HepG2 (cell line): ENCODE data around the gene LARP1. TPM values are rescaled to one million over a fixed set of nuclear protein-coding genes. Genes with fewer than 3 reads are reported as not detected.

Experiments used
- ARID4A ChIP-seq: sonication (generic); formaldehyde crosslinking; IDR thresholded peaks from 2 replicates; pipeline ENCODE4 v1.5.0; 2020; ENCODE audit warnings: mild to moderate bottlenecking, missing genetic modification reagents, borderline replicate concordance
- ATF2 ChIP-seq: sonication (generic); formaldehyde crosslinking; IDR thresholded peaks from 2 replicates; pipeline ENCODE4 v1.4.0; 2020; ENCODE audit warnings: missing genetic modification reagents
- CBX2 ChIP-seq, 2 experiments: fragments of 200-600 bp in 1 of 2; sonication (generic); formaldehyde crosslinking in 1 of 2; IDR thresholded peaks; 2 replicates each; pipeline versions ENCODE4 v1.7.0 to v1.8.1; 2018 to 2022; ENCODE audit warnings: low read depth in 2 of 2, low read length in 1 of 2, mild to moderate bottlenecking in 1 of 2, missing genetic modification reagents in 1 of 2
- CENPT ChIP-seq: sonication (generic); formaldehyde crosslinking; IDR thresholded peaks from 2 replicates; pipeline ENCODE4 v1.8.0; 2022; ENCODE audit warnings: low read depth, mild to moderate bottlenecking, moderate library complexity, missing genetic modification reagents
- HDAC6 ChIP-seq: fragments of 200-600 bp; sonication (generic); IDR thresholded peaks from 2 replicates; pipeline ENCODE4 v1.7.0; 2017; ENCODE audit warnings: mild to moderate bottlenecking, antibody characterized with exemption, low read length, low read depth
- KDM3A ChIP-seq: IDR thresholded peaks from 2 replicates; pipeline ENCODE4 v1.6.1; 2018; ENCODE audit warnings: low read depth, missing compliant biosample characterization
- MAF1 ChIP-seq: sonication (generic); formaldehyde crosslinking; IDR thresholded peaks from 2 replicates; pipeline ENCODE4 v1.5.0; 2020; ENCODE audit warnings: missing genetic modification reagents, borderline replicate concordance
- MBNL3 ChIP-seq: fragments of 250-450 bp; sonication (Bioruptor Pico); conservative IDR thresholded peaks from 2 replicates; pipeline ENCODE4 v1.8.0; 2022; ENCODE audit warnings: mild to moderate bottlenecking, inconsistent platforms
- MXD3 ChIP-seq: IDR thresholded peaks from 2 replicates; pipeline ENCODE4 v1.6.1; 2016; ENCODE audit warnings: mild to moderate bottlenecking, missing biosample characterization, missing genetic modification reagents
- MYNN ChIP-seq: sonication (generic); formaldehyde crosslinking; IDR thresholded peaks from 2 replicates; pipeline ENCODE4 v1.4.0; 2020; ENCODE audit warnings: mild to moderate bottlenecking, low read depth, missing genetic modification reagents
- RNF219 ChIP-seq: sonication (generic); formaldehyde crosslinking; IDR thresholded peaks from 2 replicates; pipeline ENCODE4 v1.5.0; 2020; ENCODE audit warnings: mild to moderate bottlenecking, missing genetic modification reagents
- SP1 ChIP-seq, 2 experiments: fragments of 450-650 bp in 1 of 2; sonication (generic) in 1 of 2; formaldehyde crosslinking in 1 of 2; IDR thresholded peaks; 2 replicates each; pipeline versions ENCODE4 v1.4.0 to v1.6.1; 2016 to 2020; ENCODE audit warnings: missing genetic modification reagents in 1 of 2
- SP140L ChIP-seq: sonication (generic); formaldehyde crosslinking; IDR thresholded peaks from 2 replicates; pipeline ENCODE4 v1.4.0; 2020; ENCODE audit warnings: missing genetic modification reagents, borderline replicate concordance
- TRIM24 ChIP-seq: sonication (generic); formaldehyde crosslinking; IDR thresholded peaks from 2 replicates; pipeline ENCODE4 v1.8.0; 2022; ENCODE audit warnings: mild to moderate bottlenecking, missing genetic modification reagents
- ZBTB7A ChIP-seq: sonication (generic); formaldehyde crosslinking; IDR thresholded peaks from 2 replicates; pipeline ENCODE4 v1.8.0; 2022; ENCODE audit warnings: mild to moderate bottlenecking, missing genetic modification reagents
- ZNF275 ChIP-seq: sonication (generic); formaldehyde crosslinking; IDR thresholded peaks from 2 replicates; pipeline ENCODE4 v1.8.0; 2022; ENCODE audit warnings: missing genetic modification reagents, mild to moderate bottlenecking, inconsistent platforms, borderline replicate concordance
- ZNF850 ChIP-seq: sonication (generic); formaldehyde crosslinking; conservative IDR thresholded peaks from 2 replicates; pipeline ENCODE4 v1.9.0; 2021; ENCODE audit warnings: mild to moderate bottlenecking, missing genetic modification reagents
- polyA plus RNA-seq, 8 experiments: library from polyadenylated mRNA; depleted of rRNA in 3 of 8; stranded (reverse) in 7 of 8; unstranded in 1 of 8; fragments of >200 nt; fragmentation: Illumina TruSeq in 4 of 8; extraction: Trizol in 4 of 8; gene quantifications; 2 replicates each; pipeline versions ENCODE4 v1.2.1 to v1.2.3, GENCODE V29; 2011 to 2016; ENCODE audit warnings: low read depth in 4 of 8, missing spikeins in 1 of 8, mixed read lengths in 1 of 8; ENCODE audit not compliant: insufficient read depth in 1 of 8
- total RNA-seq, 5 experiments: library from RNA; depleted of rRNA; stranded (reverse); fragments of >200 nt; fragmentation: Illumina TruSeq; extraction: Trizol; gene quantifications; 2 replicates each; pipeline ENCODE4 v1.2.3, GENCODE V29; 2016; ENCODE audit warnings: low read depth in 1 of 5

The LARP1 gene
- total and polyA plus RNA-seq, 2 of the 13 experiments (the other 11 are each of a cell fraction or from before 2014, with no cell fraction given), result 45.2 to 61.4 TPM

GRCh38 chr5:154842689-154843530 is 87.7 kb downstream of the LARP1 start (continued):
- TF ChIP-seq MAF1 (CRISPR knock-in tag) (no peak), TRIM24 (CRISPR knock-in tag) (no peak), HDAC6 (no peak), ZBTB7A (no peak), SP1 (IDR thresholded peaks at IDR 0.05) (no peak), SP1 (CRISPR knock-in tag; IDR thresholded peaks at IDR 0.05) (no peak), ZNF275 (CRISPR knock-in tag) (no peak), SP140L (CRISPR knock-in tag) (no peak), ARID4A (peak; percentile 51; the same call in 1 of the 2 replicates), MXD3 (CRISPR knock-in tag) (no peak), CBX2 (IDR thresholded peaks at IDR 0.05; ENCODE audit: low read depth, low read length) (no peak), CBX2 (CRISPR knock-in tag; IDR thresholded peaks at IDR 0.05; ENCODE audit: low read depth) (no peak), CENPT (CRISPR knock-in tag) (no peak), ZNF850 (no peak), RNF219 (peak; percentile 51; the same call in 1 of the 2 replicates), KDM3A (CRISPR knock-in tag) (0 out of 2 replicates have a peak, but pooled peaks have one; percentile 36), ATF2 (CRISPR knock-in tag) (peak; percentile 71), MYNN (CRISPR knock-in tag) (no peak), MBNL3 (CRISPR knock-in tag) (no peak)
